Measurements from ENCODE around the gene CDC42BPA. TPM values are rescaled to one million over a fixed set of nuclear protein-coding genes. Genes with fewer than 3 reads are reported as not detected.
"Not testable (repeated sequence)": the region's sequence is repeated elsewhere in the genome, so short reads cannot be mapped to it uniquely, and the experiment has no call there.

Gene CDC42BPA
- polyA plus RNA-seq, 3 donors, result 0.20 to 0.45 (median 0.39) TPM

DNA sequence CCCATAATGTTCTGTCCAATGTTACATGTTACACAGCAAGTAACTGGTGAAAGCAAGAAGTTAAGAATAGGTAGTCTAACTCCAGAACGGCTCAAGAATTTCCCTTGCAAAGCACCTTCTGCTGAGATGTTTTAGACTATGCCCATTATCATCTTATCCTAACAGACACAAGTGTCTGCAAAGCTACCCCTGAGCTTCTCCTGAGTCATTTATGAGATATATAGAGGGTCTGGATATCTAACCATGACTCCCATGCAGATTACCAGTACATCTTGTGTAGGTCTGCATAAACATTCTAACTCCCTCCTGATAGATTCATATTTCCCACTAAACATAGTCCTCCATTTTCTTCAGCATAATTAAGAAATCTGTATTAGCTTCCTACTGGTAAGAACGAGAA is 206.5 kb downstream of the CDC42BPA start:
- Mint-ChIP-seq H3K27me3 (ENCODE audit: low read depth in 3 of 3) (no peaks in the 10 kb centered on the region), H3K9me3 (peaks cover 0 to 4% (median 0%) of the 10 kb centered on the region in 7 donors), H3K4me3 (no peak overlapping the region), H3K27ac (no peak overlapping the region), H3K36me3 (no peaks in the 10 kb centered on the region), H3K4me1 (no peaks in the 10 kb centered on the region)
- Histone ChIP-seq H3K27ac (ENCODE audit: low read depth in 1 of 2, low read length in 2 of 2) (no peak overlapping the region), H4K20me1 (ENCODE audit: insufficient read depth, low read length) (no peaks in the 10 kb centered on the region), H3K36me3 (replicated peaks in 1 of 2; ENCODE audit: control insufficient read depth in 1 of 2, insufficient read depth in 2 of 2, low read length in 2 of 2) (no peaks in the 10 kb centered on the region), H3K79me2 (ENCODE audit: insufficient read depth, low read length) (no peaks in the 10 kb centered on the region), H3K9me3 (replicated peaks in 1 of 2; ENCODE audit: control insufficient read depth in 1 of 2, insufficient read depth in 1 of 2, low read length in 2 of 2) (no peaks in the 10 kb centered on the region), H3K9ac (ENCODE audit: insufficient read depth, low read length, poor library complexity, severe bottlenecking) (no peak overlapping the region), H3K4me3 (replicated peaks in 1 of 3; ENCODE audit: low read depth in 2 of 3, low read length in 3 of 3) (no peak overlapping the region), H2AFZ (ENCODE audit: insufficient read depth, low read depth, low read length, poor library complexity, severe bottlenecking) (no peak overlapping the region), H3K4me2 (replicated peaks; ENCODE audit: extremely low read depth, low read length, poor library complexity, severe bottlenecking) (no peak overlapping the region), H3K27me3 (ENCODE audit: control insufficient read depth in 2 of 2, insufficient read depth in 2 of 2, low read length in 2 of 2) (no peaks in the 10 kb centered on the region), H3K4me1 (ENCODE audit: control insufficient read depth in 1 of 2, insufficient read depth in 2 of 2, low read length in 2 of 2) (no peaks in the 10 kb centered on the region)
- no peak for DNase-seq
- intact Hi-C loops (cut with micrococcal nuclease), result no loop called here
- no CpG with 5 or more reads among the region's 2 CpGs for WGBS (ENCODE audit: insufficient coverage)
- TF ChIP-seq CTCF (IDR thresholded peaks at IDR 0.05), result no peak

DNA sequence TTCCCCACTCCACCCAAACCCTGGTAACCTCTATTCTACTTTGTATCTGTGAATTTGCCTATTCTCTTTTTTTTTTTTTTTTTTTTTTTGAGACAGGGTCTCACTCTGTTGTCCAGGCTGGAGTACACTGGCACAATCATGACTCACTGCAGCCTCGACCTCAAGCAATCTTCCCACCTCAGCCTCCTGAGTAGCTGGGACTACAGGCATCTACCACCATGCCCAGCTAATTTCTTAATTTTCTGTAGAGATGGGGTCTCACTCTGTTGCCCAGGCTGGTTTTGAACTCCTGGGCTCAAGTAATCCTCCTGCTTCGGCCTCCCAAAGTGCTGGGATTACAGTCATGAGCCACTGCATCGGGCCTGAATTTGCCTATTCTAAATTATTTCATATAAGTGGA is 213.0 kb downstream of the CDC42BPA start:
- H3K9me3 Mint-ChIP-seq; H2AFZ ChIP-seq (ENCODE audit: insufficient read depth, low read depth, low read length, poor library complexity, severe bottlenecking); H3K27me3 Mint-ChIP-seq (ENCODE audit: low read depth in 3 of 3); H3K27ac Mint-ChIP-seq; H3K27ac ChIP-seq (ENCODE audit: low read depth in 1 of 2, low read length in 2 of 2); H3K79me2 ChIP-seq (ENCODE audit: insufficient read depth, low read length); H3K9me3 ChIP-seq (replicated peaks in 1 of 2; ENCODE audit: control insufficient read depth in 1 of 2, insufficient read depth in 1 of 2, low read length in 2 of 2); H3K36me3 ChIP-seq (replicated peaks in 1 of 2; ENCODE audit: control insufficient read depth in 1 of 2, insufficient read depth in 2 of 2, low read length in 2 of 2); H3K4me2 ChIP-seq (replicated peaks; ENCODE audit: extremely low read depth, low read length, poor library complexity, severe bottlenecking); DNase-seq; H4K20me1 ChIP-seq (ENCODE audit: insufficient read depth, low read length); H3K27me3 ChIP-seq (ENCODE audit: control insufficient read depth in 2 of 2, insufficient read depth in 2 of 2, low read length in 2 of 2); H3K9ac ChIP-seq (ENCODE audit: insufficient read depth, low read length, poor library complexity, severe bottlenecking); intact Hi-C loops (cut with micrococcal nuclease); H3K4me3 Mint-ChIP-seq; H3K4me1 ChIP-seq (ENCODE audit: control insufficient read depth in 1 of 2, insufficient read depth in 2 of 2, low read length in 2 of 2); H3K4me3 ChIP-seq (replicated peaks in 1 of 3; ENCODE audit: low read depth in 2 of 3, low read length in 3 of 3); H3K36me3 Mint-ChIP-seq; H3K4me1 Mint-ChIP-seq: not testable (repeated sequence)
- WGBS (ENCODE audit: insufficient coverage), result no CpG with 5 or more reads among the region's 3 CpGs
